Measurements from ENCODE around the gene MATR3.

GRCh38 chr5:139315056-139315615 lies 21.6 kb downstream of the MATR3 start:
- TF ChIP-seq, protein P1, sequence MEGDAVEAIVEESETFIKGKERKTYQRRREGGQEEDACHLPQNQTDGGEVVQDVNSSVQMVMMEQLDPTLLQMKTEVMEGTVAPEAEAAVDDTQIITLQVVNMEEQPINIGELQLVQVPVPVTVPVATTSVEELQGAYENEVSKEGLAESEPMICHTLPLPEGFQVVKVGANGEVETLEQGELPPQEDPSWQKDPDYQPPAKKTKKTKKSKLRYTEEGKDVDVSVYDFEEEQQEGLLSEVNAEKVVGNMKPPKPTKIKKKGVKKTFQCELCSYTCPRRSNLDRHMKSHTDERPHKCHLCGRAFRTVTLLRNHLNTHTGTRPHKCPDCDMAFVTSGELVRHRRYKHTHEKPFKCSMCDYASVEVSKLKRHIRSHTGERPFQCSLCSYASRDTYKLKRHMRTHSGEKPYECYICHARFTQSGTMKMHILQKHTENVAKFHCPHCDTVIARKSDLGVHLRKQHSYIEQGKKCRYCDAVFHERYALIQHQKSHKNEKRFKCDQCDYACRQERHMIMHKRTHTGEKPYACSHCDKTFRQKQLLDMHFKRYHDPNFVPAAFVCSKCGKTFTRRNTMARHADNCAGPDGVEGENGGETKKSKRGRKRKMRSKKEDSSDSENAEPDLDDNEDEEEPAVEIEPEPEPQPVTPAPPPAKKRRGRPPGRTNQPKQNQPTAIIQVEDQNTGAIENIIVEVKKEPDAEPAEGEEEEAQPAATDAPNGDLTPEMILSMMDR (IDR thresholded peaks at IDR 0.05; ENCODE audit: low read depth, low read length, missing input control), result no peak
- TF ChIP-seq, protein P2, sequence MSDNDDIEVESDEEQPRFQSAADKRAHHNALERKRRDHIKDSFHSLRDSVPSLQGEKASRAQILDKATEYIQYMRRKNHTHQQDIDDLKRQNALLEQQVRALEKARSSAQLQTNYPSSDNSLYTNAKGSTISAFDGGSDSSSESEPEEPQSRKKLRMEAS (IDR thresholded peaks at IDR 0.05), result no peak

Measured in liver (tissue), 2 donors.